Stomach (tissue), 4 donors: ENCODE measurements around the gene GREM2.

Experiments
- POLR2A ChIP-seq, 4 donors: fragments of 450-650 bp; IDR thresholded peaks; one replicate each; pipeline ENCODE4 v1.6.1; 2016; ENCODE audit warnings: antibody characterized with exemption in 4 of 4, control low read depth in 2 of 4, mild to moderate bottlenecking in 1 of 4, moderate library complexity in 1 of 4
- TF ChIP-seq, protein P1 (sequence below), 7 experiments: fragments of 450-650 bp in 4 of 7; fragments of 200-600 bp in 3 of 7; sonication (generic) in 3 of 7; IDR thresholded peaks; one replicate each; pipeline ENCODE4 v1.5.1; 2016 to 2019; ENCODE audit warnings: antibody characterized with exemption in 7 of 7, control low read depth in 2 of 7, mild to moderate bottlenecking in 1 of 7

DNA sequence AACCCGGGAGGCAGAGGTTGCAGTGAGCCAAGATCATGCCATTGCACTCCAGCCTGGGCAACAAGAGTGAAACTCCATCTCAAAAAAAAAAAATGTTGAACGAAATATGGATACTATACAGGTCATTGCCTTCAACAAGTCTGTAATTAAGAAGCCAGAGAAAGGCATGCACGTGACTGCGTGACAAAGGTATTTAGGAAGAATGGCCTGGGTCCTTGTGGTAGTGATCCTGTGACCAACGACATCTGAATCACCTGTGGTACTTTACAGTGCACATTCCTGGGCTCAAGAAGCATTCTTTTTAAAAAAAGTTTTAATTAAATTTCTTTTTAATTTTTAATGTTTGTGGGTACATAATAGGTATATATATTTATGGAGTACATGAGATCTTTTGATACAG is 115.0 kb downstream of the GREM2 start:
- TF ChIP-seq POLR2A (IDR thresholded peaks at IDR 0.05): no peak
- TF ChIP-seq, protein P1, sequence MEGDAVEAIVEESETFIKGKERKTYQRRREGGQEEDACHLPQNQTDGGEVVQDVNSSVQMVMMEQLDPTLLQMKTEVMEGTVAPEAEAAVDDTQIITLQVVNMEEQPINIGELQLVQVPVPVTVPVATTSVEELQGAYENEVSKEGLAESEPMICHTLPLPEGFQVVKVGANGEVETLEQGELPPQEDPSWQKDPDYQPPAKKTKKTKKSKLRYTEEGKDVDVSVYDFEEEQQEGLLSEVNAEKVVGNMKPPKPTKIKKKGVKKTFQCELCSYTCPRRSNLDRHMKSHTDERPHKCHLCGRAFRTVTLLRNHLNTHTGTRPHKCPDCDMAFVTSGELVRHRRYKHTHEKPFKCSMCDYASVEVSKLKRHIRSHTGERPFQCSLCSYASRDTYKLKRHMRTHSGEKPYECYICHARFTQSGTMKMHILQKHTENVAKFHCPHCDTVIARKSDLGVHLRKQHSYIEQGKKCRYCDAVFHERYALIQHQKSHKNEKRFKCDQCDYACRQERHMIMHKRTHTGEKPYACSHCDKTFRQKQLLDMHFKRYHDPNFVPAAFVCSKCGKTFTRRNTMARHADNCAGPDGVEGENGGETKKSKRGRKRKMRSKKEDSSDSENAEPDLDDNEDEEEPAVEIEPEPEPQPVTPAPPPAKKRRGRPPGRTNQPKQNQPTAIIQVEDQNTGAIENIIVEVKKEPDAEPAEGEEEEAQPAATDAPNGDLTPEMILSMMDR (IDR thresholded peaks at IDR 0.05): no peak
